ENCODE results near the gene CLBA1. TPM values are rescaled to one million over a fixed set of nuclear protein-coding genes. Genes with fewer than 3 reads are reported as not detected.

Gene CLBA1
- total and polyA plus RNA-seq, 9 of the 15 experiments (the other 6 are each of a cell fraction or from before 2014, with no cell fraction given) = 0.04 to 3.9 (median 2.6) TPM

- TF ChIP-seq ZNF609 (CRISPR knock-in tag; IDR thresholded peaks at IDR 0.05; ENCODE audit: borderline replicate concordance) = no peak
- no peak for TF ChIP-seq CSDE1 (IDR thresholded peaks at IDR 0.05)
- TF ChIP-seq HINFP (tag; conservative IDR thresholded peaks at IDR 0.05; ENCODE audit: low read depth) = no peak
- no peak for TF ChIP-seq MTF1 (CRISPR knock-in tag; IDR thresholded peaks at IDR 0.05; ENCODE audit: borderline replicate concordance)
- TF ChIP-seq CBX2 (IDR thresholded peaks at IDR 0.05; ENCODE audit: insufficient read depth, low read length, poor library complexity, severe bottlenecking) = no peak
- no peak; a peak in 1 of 4 replicates for TF ChIP-seq ZMIZ1 (IDR thresholded peaks at IDR 0.05; ENCODE audit: low read depth in 2 of 2, low read length in 2 of 2)
- TF ChIP-seq ZNF274 (IDR thresholded peaks at IDR 0.05; ENCODE audit: borderline replicate concordance, low read depth, low read length) = no peak
- TF ChIP-seq POLR2H (tag; IDR thresholded peaks at IDR 0.05; ENCODE audit: low read depth) = peak; percentile 55; the same call in 1 of the 2 replicates
- peak in 2 of 3 experiments; percentile 16 to 53 for TF ChIP-seq YY1 (IDR thresholded peaks at IDR 0.05; ENCODE audit: borderline replicate concordance in 1 of 3, control insufficient read depth in 1 of 3, extremely low read depth in 1 of 3, insufficient read depth in 3 of 3, insufficient read length in 1 of 3, insufficient replicate concordance in 2 of 3, low read depth in 1 of 3, low read length in 2 of 3)
- peak; percentile 92 to 96 for TF ChIP-seq MNT (conservative IDR thresholded peaks at IDR 0.05)
- TF ChIP-seq CBX3 (IDR thresholded peaks at IDR 0.05; ENCODE audit: borderline replicate concordance in 1 of 2, low read length in 2 of 2) = no peak
Measured at GRCh38 chr14:105020815-105021655, 35.4 kb downstream of the CLBA1 start, which contains the start of gene CDCA4 (continued).

All from K562 (cell line).